ENCODE measurements around the gene GRID2. TPM values are rescaled to one million over a fixed set of nuclear protein-coding genes. Genes with fewer than 3 reads are reported as not detected.

Gene GRID2
- total and polyA plus RNA-seq, 9 of the 15 experiments (the other 6 are each of a cell fraction or from before 2014, with no cell fraction given): 0.04 TPM; not detected in 7

- TF ChIP-seq RCOR1 (IDR thresholded peaks at IDR 0.05; ENCODE audit: borderline replicate concordance in 1 of 2, low read depth in 2 of 2, low read length in 2 of 2) (no peak), ERF (CRISPR knock-in tag; IDR thresholded peaks at IDR 0.05) (no peak), EWSR1 (IDR thresholded peaks at IDR 0.05; ENCODE audit: borderline replicate concordance, low read depth, partially characterized antibody) (no peak), RFX1 (IDR thresholded peaks at IDR 0.05) (no peak), ETS2 (tag; IDR thresholded peaks at IDR 0.05; ENCODE audit: borderline replicate concordance, poor library complexity, severe bottlenecking) (no peak)
- TF ChIP-seq, protein P1, sequence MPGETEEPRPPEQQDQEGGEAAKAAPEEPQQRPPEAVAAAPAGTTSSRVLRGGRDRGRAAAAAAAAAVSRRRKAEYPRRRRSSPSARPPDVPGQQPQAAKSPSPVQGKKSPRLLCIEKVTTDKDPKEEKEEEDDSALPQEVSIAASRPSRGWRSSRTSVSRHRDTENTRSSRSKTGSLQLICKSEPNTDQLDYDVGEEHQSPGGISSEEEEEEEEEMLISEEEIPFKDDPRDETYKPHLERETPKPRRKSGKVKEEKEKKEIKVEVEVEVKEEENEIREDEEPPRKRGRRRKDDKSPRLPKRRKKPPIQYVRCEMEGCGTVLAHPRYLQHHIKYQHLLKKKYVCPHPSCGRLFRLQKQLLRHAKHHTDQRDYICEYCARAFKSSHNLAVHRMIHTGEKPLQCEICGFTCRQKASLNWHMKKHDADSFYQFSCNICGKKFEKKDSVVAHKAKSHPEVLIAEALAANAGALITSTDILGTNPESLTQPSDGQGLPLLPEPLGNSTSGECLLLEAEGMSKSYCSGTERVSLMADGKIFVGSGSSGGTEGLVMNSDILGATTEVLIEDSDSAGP (CRISPR knock-in tag; IDR thresholded peaks at IDR 0.05): no peak
- TF ChIP-seq, protein P2, sequence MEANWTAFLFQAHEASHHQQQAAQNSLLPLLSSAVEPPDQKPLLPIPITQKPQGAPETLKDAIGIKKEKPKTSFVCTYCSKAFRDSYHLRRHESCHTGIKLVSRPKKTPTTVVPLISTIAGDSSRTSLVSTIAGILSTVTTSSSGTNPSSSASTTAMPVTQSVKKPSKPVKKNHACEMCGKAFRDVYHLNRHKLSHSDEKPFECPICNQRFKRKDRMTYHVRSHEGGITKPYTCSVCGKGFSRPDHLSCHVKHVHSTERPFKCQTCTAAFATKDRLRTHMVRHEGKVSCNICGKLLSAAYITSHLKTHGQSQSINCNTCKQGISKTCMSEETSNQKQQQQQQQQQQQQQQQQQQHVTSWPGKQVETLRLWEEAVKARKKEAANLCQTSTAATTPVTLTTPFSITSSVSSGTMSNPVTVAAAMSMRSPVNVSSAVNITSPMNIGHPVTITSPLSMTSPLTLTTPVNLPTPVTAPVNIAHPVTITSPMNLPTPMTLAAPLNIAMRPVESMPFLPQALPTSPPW (CRISPR knock-in tag; IDR thresholded peaks at IDR 0.05): no peak
- TF ChIP-seq, protein P3, sequence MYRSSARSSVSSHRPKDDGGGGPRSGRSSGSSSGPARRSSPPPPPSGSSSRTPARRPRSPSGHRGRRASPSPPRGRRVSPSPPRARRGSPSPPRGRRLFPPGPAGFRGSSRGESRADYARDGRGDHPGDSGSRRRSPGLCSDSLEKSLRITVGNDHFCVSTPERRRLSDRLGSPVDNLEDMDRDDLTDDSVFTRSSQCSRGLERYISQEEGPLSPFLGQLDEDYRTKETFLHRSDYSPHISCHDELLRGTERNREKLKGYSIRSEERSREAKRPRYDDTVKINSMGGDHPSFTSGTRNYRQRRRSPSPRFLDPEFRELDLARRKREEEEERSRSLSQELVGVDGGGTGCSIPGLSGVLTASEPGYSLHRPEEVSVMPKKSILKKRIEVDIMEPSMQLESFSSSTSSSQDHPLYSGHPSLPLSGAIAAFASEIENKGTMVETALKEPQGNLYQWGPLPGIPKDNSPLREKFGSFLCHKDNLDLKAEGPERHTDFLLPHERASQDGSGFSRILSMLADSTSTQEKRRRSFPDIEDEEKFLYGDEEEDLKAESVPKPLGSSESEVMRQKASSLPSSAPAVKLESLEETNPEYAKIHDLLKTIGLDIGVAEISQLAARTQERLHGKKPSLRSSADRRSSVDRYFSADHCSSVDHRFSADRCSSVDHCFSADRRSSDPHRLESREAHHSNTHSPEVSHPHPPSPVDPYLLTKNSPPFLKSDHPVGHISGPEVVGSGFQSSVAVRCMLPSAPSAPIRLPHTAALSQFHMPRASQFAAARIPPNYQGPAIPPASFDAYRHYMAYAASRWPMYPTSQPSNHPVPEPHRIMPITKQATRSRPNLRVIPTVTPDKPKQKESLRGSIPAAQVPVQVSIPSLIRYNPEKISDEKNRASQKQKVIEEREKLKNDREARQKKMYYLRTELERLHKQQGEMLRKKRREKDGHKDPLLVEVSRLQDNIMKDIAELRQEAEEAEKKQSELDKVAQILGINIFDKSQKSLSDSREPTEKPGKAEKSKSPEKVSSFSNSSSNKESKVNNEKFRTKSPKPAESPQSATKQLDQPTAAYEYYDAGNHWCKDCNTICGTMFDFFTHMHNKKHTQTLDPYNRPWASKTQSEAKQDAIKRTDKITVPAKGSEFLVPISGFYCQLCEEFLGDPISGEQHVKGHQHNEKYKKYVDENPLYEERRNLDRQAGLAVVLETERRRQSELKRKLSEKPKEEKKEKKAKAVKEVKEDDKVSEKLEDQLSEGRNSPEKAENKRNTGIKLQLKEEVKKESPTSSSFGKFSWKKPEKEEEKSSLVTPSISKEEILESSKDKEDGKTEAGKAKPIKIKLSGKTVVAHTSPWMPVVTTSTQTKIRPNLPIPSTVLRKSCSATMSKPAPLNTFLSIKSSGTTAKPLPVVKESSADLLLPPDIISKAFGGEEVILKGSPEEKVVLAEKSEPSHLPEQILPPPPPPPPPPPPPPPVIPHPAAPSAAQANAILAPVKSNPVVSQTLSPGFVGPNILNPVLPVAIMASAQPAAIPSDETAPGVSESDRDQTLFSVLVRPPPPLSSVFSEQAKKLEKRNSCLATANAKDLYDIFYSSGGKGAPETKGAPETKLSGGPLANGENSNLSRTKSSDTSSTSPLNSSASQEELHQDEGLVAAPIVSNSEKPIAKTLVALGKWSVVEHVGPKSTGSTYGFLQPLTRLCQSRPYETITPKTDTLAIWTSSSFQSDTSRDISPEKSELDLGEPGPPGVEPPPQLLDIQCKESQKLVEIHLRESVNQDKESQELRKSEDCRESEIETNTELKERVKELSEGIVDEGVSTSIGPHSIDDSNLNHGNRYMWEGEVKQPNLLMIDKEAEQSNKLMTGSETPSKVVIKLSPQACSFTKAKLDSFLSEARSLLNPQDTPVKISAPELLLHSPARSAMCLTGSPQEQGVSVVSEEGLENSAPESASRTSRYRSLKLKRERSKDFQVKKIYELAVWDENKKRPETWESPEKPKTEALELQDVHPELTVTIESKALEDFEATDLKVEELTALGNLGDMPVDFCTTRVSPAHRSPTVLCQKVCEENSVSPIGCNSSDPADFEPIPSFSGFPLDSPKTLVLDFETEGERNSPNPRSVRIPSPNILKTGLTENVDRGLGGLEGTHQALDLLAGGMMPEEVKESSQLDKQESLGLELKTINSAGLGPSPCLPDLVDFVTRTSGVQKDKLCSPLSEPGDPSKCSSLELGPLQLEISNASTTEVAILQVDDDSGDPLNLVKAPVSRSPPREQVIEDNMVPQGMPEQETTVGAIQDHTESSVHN (IDR thresholded peaks at IDR 0.05; ENCODE audit: borderline replicate concordance in 1 of 2, low read depth in 1 of 2): no peak
These were observed 1444.9 kb downstream of the GRID2 start (continued) for GRCh38 chr4:93748373-93749291.
